Panc1 (cell line): ENCODE data around the gene MAP2K3. TPM values are rescaled to one million over a fixed set of nuclear protein-coding genes. Genes with fewer than 3 reads are reported as not detected.

Experiments
- ATAC-seq: fragments of 200-7000 bp; cut with Tn5 transposase; 2 replicates; pipeline ENCODE4 v1.9.1; 2020; ENCODE audit warnings: mild to moderate bottlenecking, moderate library complexity
- BruUV-seq: library from RNA; stranded (reverse); fragments of 400-500 nt; replicated peaks from 2 replicates; lab custom pipeline; 2021; lab: Mats Ljungman, UMichigan
- CTCF ChIA-PET: fragments of 300-600 bp; sonication (Branson Sonifier 250); formaldehyde crosslinking; loops from one replicate; lab custom pipeline; 2022; ENCODE audit warnings: antibody characterized with exemption; lab: Charles Lee
- POLR2A ChIA-PET: fragments of 300-600 bp; sonication (Branson Sonifier 250); formaldehyde crosslinking; loops from one replicate; lab custom pipeline; 2022; ENCODE audit warnings: antibody characterized with exemption; lab: Charles Lee
- DNase-seq: peaks from one replicate; pipeline ENCODE4 v3.0.0-alpha.2; 2010; ENCODE audit warnings: low read depth, low spot score
- H3K27ac ChIP-seq: 2 replicates; pipeline ENCODE4 v1.5.1; 2011; ENCODE audit warnings: mild to moderate bottlenecking, low read length, inconsistent platforms
- H3K27me3 ChIP-seq: fragments of 200-500 bp; sonication (Bioruptor generic); 2 replicates; pipeline ENCODE4 v1.6.0; 2014; ENCODE audit warnings: low read length, inconsistent platforms; ENCODE audit not compliant: control insufficient read depth, insufficient read depth
- H3K36me3 ChIP-seq: fragments of 200-500 bp; sonication (Bioruptor generic); 2 replicates; pipeline ENCODE4 v1.5.1; 2014; ENCODE audit warnings: inconsistent platforms, mild to moderate bottlenecking, low read length, moderate library complexity; ENCODE audit not compliant: control insufficient read depth, insufficient read depth
- H3K4me1 ChIP-seq: 2 replicates; pipeline ENCODE4 v1.5.1; 2011; ENCODE audit warnings: inconsistent platforms, mild to moderate bottlenecking, low read length, moderate library complexity; ENCODE audit not compliant: control insufficient read depth, insufficient read depth
- H3K4me3 ChIP-seq, 2 experiments: 2 replicates each; pipeline ENCODE4 v1.5.1; 2011 to 2012; ENCODE audit warnings: low read depth in 2 of 2, low read length in 2 of 2, mild to moderate bottlenecking in 2 of 2, inconsistent platforms in 1 of 2, moderate library complexity in 1 of 2
- H3K9me3 ChIP-seq: fragments of 200-500 bp; sonication (Bioruptor generic); 2 replicates; pipeline ENCODE4 v1.5.1; 2014; ENCODE audit warnings: low read depth, mild to moderate bottlenecking, inconsistent platforms, low read length, moderate library complexity; ENCODE audit not compliant: control insufficient read depth, insufficient read depth
- POLR2AphosphoS5 ChIP-seq: IDR thresholded peaks from 2 replicates; pipeline ENCODE4 v1.6.1; 2012; ENCODE audit warnings: mild to moderate bottlenecking, low read depth, low read length, moderate library complexity
- SIN3A ChIP-seq: IDR thresholded peaks from 2 replicates; pipeline ENCODE4 v1.6.1; 2012; ENCODE audit warnings: low read depth, mild to moderate bottlenecking, low read length, moderate library complexity, borderline replicate concordance; ENCODE audit not compliant: insufficient read depth
- TCF7L2 ChIP-seq: IDR thresholded peaks from 2 replicates; pipeline ENCODE4 v1.6.1; 2011; ENCODE audit warnings: mild to moderate bottlenecking, low read depth, low read length, inconsistent platforms
- in situ Hi-C: cut with HindIII; loops from 2 replicates; pipeline ENCODE4 v1.10.0; 2016; ENCODE audit warnings: low sequenced_read_pairs, low pct_unique_long_range_greater_than_20kb
- intact Hi-C: fragments of 100-400 bp; cut with micrococcal nuclease; formaldehyde crosslinking; loops from one replicate; pipeline ENCODE4 v1.10.0; 2022; ENCODE audit not compliant: unreplicated experiment
- total RNA-seq: library from RNA; stranded (reverse); gene quantifications from one replicate; pipeline ENCODE4 v1.2.1, GENCODE V29; 2021; ENCODE audit not compliant: unreplicated experiment
- TF ChIP-seq, protein P1 (sequence below): fragments of 450-650 bp; IDR thresholded peaks from 2 replicates; pipeline ENCODE4 v1.5.1; 2017; ENCODE audit warnings: mild to moderate bottlenecking
- TF ChIP-seq, protein P2 (sequence below), 2 experiments: IDR thresholded peaks; 2 replicates each; pipeline ENCODE4 v1.6.1; 2011 to 2012; ENCODE audit warnings: low read depth in 2 of 2, control low read depth in 1 of 2, low read length in 1 of 2, mild to moderate bottlenecking in 1 of 2, moderate library complexity in 1 of 2; ENCODE audit not compliant: insufficient read depth in 1 of 2

MAP2K3 gene
- total RNA-seq, 1 experiment from 2014 or later: 44.4 TPM

DNA sequence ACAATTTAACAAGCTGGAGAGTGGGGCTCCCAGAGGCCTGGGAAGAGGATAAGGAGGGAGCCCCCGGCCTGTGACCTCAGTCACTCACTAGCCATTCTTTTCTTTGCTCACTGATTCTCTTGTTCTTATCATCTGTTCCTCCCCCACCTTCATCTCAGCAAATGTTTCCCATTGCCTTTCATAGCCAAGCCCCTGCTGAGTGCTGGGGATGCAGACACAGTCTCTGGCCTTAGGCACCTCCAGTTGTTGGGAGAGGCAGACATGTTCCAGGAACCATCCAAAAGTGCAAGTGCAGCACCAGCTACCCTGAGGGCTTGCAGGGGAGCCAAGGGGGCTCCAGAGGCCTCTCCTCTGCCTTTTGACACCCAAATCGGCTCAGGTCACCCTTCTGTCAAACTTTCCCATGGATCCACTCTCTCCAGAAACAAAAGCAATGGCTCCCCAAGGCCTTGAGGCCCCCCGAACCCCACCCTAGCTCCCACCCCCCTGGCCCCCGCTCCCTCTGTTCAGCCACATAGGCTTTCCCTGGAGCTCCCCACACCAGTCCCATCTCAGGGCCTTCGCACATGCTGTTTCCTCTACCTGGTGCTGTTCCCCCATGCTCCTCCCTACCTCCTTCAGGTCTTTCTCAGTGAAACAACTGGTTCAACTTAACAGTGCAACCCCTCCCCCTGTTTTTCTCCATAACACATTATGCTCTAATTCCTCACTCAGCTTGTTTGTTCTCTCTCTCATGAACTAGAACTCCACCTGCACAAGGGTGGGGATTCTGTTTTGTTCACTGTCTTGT is 76.7 kb downstream of the MAP2K3 start:
- CTCF ChIA-PET: no interaction called here
- Histone ChIP-seq H3K9me3 (no peaks in the 10 kb centered on the region), H3K27me3 (no peaks in the 10 kb centered on the region), H3K4me3 (no peak overlapping the region), H3K36me3 (no peaks in the 10 kb centered on the region), H3K27ac (no peak overlapping the region), H3K4me1 (no peaks in the 10 kb centered on the region)
- no peak for TF ChIP-seq TCF7L2
- ATAC-seq (no peak), DNase-seq (no peak)
- POLR2A ChIA-PET: interaction anchor here (0.7 kb wide), 1 partner anchor 100 kb away, joined by 3 read pairs; no protein-coding TSS in a partner anchor
- intact Hi-C loops (no loop called here), in situ Hi-C loops (no loop called here)
- BruUV-seq: no TSS peak

DNA sequence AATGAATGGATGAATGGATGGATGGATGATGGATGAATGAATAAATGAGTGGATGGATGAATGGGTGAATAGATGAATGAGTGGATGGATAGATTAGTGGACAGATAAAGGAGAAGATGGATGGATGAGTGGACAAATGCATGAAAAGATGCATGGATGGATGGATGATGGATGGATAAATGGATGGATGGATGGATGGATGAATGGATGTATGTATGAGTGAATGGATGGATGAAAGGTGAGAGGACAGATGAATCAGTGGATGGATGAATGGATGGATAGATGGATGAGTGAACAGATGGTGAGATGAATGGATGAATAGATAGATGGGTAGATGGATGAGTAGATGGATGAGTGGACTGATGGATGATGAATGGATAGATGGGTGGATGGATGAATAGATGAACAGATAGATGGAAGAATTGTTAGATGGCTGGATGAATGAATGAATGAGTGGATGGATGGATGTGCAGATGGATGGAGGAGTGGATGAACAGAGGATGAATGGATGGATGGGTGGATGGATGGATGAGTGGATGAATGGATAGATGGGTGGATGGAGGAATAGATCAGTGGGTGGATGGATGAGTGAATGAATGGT is 77.9 kb downstream of the MAP2K3 start:
- CTCF ChIA-PET: no interaction called here
- H3K4me3 ChIP-seq: no peak overlapping the region

DNA sequence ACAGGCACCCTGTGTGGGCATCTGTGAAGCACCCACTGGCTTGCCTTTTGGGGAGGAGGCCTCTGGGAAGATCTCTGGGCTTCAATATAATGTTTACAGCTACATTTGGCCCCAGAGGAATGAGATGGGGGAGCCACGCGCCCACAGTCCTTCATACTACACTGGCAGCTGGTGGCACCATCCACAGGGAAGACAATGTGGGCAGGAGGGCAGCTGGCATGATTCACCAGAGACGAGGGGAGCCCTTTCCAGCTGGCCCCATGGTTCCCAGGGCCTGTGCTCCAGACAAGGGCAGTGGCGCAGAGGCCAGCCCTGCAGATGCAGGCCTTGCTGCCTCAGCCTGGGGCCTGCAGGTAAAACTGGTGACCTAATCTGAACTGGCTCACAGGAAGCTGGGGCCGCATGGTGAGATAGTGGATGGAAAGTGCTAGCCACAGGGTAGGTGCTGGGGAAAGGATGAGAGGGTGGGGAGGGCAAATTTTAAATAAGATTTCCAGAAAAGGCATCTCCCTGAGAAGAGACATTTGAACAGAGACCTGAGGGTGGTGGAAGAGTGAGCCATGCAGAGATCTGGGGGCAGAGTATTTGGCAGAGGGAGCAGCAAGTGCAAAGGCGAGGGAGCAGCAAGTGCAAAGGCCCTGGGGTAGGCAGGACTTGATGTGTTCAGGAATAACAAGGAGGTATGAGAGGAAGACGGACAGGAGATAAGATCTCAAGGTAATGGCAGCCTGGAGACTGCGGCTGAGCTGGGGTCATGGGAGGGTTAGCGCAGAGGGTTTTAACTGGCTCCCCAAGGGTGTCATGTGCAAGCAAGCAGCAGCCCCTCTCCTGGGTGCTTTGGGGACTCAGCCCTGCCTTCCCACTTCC is 79.5 kb downstream of the MAP2K3 start:
- POLR2A ChIA-PET: no interaction called here
- no TSS peak for BruUV-seq

More for the DNA sequence above, 77.9 kb downstream of the MAP2K3 start:
- intact Hi-C loops (no loop called here), in situ Hi-C loops (no loop called here)
- no peaks in the 10 kb centered on the region for H3K27me3 ChIP-seq
- H3K36me3 ChIP-seq: no peaks in the 10 kb centered on the region
- no peaks in the 10 kb centered on the region for H3K9me3 ChIP-seq
- ATAC-seq (no peak), DNase-seq (no peak)
- no peak overlapping the region for H3K27ac ChIP-seq
- POLR2A ChIA-PET: no interaction called here
- TF ChIP-seq TCF7L2 (no peak), SIN3A (no peak)
- no TSS peak for BruUV-seq
- H3K4me1 ChIP-seq: no peaks in the 10 kb centered on the region

More for the DNA sequence above, 79.5 kb downstream of the MAP2K3 start:
- Histone ChIP-seq H3K36me3 (no peaks in the 10 kb centered on the region), H3K4me1 (no peaks in the 10 kb centered on the region), H3K27me3 (no peaks in the 10 kb centered on the region), H3K9me3 (no peaks in the 10 kb centered on the region), H3K4me3 (no peak overlapping the region), H3K27ac (no peak overlapping the region)
- CTCF ChIA-PET: no interaction called here
- no peak for TF ChIP-seq POLR2AphosphoS5
- TF ChIP-seq, protein P1, sequence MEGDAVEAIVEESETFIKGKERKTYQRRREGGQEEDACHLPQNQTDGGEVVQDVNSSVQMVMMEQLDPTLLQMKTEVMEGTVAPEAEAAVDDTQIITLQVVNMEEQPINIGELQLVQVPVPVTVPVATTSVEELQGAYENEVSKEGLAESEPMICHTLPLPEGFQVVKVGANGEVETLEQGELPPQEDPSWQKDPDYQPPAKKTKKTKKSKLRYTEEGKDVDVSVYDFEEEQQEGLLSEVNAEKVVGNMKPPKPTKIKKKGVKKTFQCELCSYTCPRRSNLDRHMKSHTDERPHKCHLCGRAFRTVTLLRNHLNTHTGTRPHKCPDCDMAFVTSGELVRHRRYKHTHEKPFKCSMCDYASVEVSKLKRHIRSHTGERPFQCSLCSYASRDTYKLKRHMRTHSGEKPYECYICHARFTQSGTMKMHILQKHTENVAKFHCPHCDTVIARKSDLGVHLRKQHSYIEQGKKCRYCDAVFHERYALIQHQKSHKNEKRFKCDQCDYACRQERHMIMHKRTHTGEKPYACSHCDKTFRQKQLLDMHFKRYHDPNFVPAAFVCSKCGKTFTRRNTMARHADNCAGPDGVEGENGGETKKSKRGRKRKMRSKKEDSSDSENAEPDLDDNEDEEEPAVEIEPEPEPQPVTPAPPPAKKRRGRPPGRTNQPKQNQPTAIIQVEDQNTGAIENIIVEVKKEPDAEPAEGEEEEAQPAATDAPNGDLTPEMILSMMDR: no peak
- TF ChIP-seq SIN3A: no peak
- TF ChIP-seq, protein P2, sequence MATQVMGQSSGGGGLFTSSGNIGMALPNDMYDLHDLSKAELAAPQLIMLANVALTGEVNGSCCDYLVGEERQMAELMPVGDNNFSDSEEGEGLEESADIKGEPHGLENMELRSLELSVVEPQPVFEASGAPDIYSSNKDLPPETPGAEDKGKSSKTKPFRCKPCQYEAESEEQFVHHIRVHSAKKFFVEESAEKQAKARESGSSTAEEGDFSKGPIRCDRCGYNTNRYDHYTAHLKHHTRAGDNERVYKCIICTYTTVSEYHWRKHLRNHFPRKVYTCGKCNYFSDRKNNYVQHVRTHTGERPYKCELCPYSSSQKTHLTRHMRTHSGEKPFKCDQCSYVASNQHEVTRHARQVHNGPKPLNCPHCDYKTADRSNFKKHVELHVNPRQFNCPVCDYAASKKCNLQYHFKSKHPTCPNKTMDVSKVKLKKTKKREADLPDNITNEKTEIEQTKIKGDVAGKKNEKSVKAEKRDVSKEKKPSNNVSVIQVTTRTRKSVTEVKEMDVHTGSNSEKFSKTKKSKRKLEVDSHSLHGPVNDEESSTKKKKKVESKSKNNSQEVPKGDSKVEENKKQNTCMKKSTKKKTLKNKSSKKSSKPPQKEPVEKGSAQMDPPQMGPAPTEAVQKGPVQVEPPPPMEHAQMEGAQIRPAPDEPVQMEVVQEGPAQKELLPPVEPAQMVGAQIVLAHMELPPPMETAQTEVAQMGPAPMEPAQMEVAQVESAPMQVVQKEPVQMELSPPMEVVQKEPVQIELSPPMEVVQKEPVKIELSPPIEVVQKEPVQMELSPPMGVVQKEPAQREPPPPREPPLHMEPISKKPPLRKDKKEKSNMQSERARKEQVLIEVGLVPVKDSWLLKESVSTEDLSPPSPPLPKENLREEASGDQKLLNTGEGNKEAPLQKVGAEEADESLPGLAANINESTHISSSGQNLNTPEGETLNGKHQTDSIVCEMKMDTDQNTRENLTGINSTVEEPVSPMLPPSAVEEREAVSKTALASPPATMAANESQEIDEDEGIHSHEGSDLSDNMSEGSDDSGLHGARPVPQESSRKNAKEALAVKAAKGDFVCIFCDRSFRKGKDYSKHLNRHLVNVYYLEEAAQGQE (IDR thresholded peaks at IDR 0.05; ENCODE audit: insufficient read depth in 1 of 2, low read depth in 2 of 2, low read length in 1 of 2): no peak
- no peak for TF ChIP-seq TCF7L2
- in situ Hi-C loops: no loop called here
- no peak for DNase-seq
- ATAC-seq: no peak
- intact Hi-C loops: no loop called here
